ENCODE data around the gene HAVCR2. TPM values are rescaled to one million over a fixed set of nuclear protein-coding genes. Genes with fewer than 3 reads are reported as not detected.

The HAVCR2 gene
- total RNA-seq, 1 experiment from 2014 or later, result not detected

DNA sequence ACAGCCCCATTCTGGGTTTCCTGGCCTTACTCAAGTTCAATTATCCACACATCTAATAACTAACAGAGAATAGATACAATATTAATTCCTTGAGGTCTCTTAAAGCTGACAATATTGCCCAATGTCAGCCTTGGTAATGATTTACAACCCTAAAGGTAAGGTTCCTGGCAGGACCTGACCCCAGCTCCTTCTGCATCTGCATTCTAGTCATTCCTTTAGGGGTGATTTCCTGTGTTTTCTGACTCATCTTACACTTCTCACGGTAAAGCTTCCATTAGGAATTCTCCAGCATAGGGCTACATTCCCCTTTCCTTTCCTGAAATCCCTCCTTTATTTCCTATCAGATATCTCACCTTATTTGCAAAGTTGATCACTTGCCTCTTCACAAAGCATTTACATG is 59.2 kb downstream of the HAVCR2 start:
- Histone ChIP-seq H4K5ac (ENCODE audit: insufficient read length, low read depth, low read length) (no peak overlapping the region), H3K79me1 (ENCODE audit: insufficient read depth, low read depth, low read length, poor library complexity, severe bottlenecking) (no peaks in the 10 kb centered on the region), H3K18ac (ENCODE audit: insufficient read length, low read depth, low read length) (no peak overlapping the region), H3K79me2 (ENCODE audit: insufficient read depth, low read length) (no peaks in the 10 kb centered on the region), H4K20me1 (ENCODE audit: control insufficient read depth, insufficient read depth, insufficient read length) (no peaks in the 10 kb centered on the region), H3K27me3 (ENCODE audit: insufficient read depth, low read length) (no peaks in the 10 kb centered on the region), H3K56ac (ENCODE audit: insufficient read length, low read depth, low read length) (no peak overlapping the region), H3K4me2 (ENCODE audit: insufficient read depth, insufficient read length, low read length) (no peak overlapping the region), H3K23ac (ENCODE audit: insufficient read length, low read depth, low read length) (no peak overlapping the region), H2BK5ac (ENCODE audit: insufficient read length, low read length) (no peak overlapping the region), H4K8ac (replicated peaks; ENCODE audit: insufficient read length, low read depth, low read length) (no peak overlapping the region), H3K14ac (ENCODE audit: insufficient read depth, low read length) (no peak overlapping the region), H3K23me2 (ENCODE audit: insufficient read length, low read depth, low read length, poor library complexity, severe bottlenecking) (no peaks in the 10 kb centered on the region), H2BK20ac (ENCODE audit: low read depth, low read length, poor library complexity, severe bottlenecking) (no peak overlapping the region), H2AK5ac (ENCODE audit: insufficient read length, low read length) (no peak overlapping the region), H3K9ac (ENCODE audit: extremely low read depth, insufficient read length, low read length) (no peak overlapping the region), H3K4me1 (ENCODE audit: insufficient read depth, low read length) (0 out of 2 replicates have a peak, but pooled peaks cover 5% of the 10 kb centered on the region), H2AFZ (ENCODE audit: low read length) (no peak overlapping the region), H2BK12ac (ENCODE audit: insufficient read length, low read depth, low read length) (no peak overlapping the region), H3K9me3 (ENCODE audit: control insufficient read depth, low read depth, low read length) (no peaks in the 10 kb centered on the region), H2BK120ac (ENCODE audit: low read depth, low read length, poor library complexity, severe bottlenecking) (no peak overlapping the region), H3K27ac (ENCODE audit: insufficient read length, low read depth, low read length) (no peak overlapping the region), H3T11ph (ENCODE audit: low read length) (no peak overlapping the region), H2BK15ac (ENCODE audit: low read depth, low read length) (no peak overlapping the region), H3K4ac (ENCODE audit: low read depth, low read length) (no peak overlapping the region), H4K91ac (ENCODE audit: insufficient read length, low read depth, low read length) (no peak overlapping the region)
- H3K4me1 Mint-ChIP-seq, result peaks cover 9 to 14% of the 10 kb centered on the region in 2 experiments
- H3K4me3 Mint-ChIP-seq, result no peak overlapping the region
- no peaks in the 10 kb centered on the region; a peak in 1 of 7 replicates for H3K36me3 Mint-ChIP-seq (ENCODE audit: insufficient read depth in 1 of 3, low read depth in 3 of 3)
- no peak for DNase-seq
- TF ChIP-seq, protein P1, sequence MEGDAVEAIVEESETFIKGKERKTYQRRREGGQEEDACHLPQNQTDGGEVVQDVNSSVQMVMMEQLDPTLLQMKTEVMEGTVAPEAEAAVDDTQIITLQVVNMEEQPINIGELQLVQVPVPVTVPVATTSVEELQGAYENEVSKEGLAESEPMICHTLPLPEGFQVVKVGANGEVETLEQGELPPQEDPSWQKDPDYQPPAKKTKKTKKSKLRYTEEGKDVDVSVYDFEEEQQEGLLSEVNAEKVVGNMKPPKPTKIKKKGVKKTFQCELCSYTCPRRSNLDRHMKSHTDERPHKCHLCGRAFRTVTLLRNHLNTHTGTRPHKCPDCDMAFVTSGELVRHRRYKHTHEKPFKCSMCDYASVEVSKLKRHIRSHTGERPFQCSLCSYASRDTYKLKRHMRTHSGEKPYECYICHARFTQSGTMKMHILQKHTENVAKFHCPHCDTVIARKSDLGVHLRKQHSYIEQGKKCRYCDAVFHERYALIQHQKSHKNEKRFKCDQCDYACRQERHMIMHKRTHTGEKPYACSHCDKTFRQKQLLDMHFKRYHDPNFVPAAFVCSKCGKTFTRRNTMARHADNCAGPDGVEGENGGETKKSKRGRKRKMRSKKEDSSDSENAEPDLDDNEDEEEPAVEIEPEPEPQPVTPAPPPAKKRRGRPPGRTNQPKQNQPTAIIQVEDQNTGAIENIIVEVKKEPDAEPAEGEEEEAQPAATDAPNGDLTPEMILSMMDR (conservative IDR thresholded peaks at IDR 0.05), result no peak
- no CpG with 5 or more reads among the region's 1 CpG for WGBS (ENCODE audit: extremely low coverage, insufficient read length, low lambda C conversion rate)
- H3K9me3 Mint-ChIP-seq, result no peaks in the 10 kb centered on the region; a peak in 1 of 5 replicates
- no peaks in the 10 kb centered on the region for H3K27me3 Mint-ChIP-seq (ENCODE audit: low read depth)
- H3K27ac Mint-ChIP-seq, result peak overlapping the region in 2 of 3 experiments; percentile 31 to 56; a peak in 4 of 7 replicates
